Testis (tissue), 3 donors: ENCODE measurements around the gene AGO1. TPM values are rescaled to one million over a fixed set of nuclear protein-coding genes. Genes with fewer than 3 reads are reported as not detected.
"Not testable (repeated sequence)": the region's sequence is repeated elsewhere in the genome, so short reads cannot be mapped to it uniquely, and the experiment has no call there.

Experiments used
- DNase-seq: peaks from one replicate; pipeline ENCODE4 v3.0.0-alpha.2; 2019
- H3K27ac ChIP-seq, 2 donors: fragments of 200-600 bp; sonication (generic); one replicate each; pipeline ENCODE4 v1.5.1; 2019
- H3K27me3 ChIP-seq: fragments of 200-600 bp; sonication (generic); one replicate; pipeline ENCODE4 v1.5.1; 2019
- H3K36me3 ChIP-seq: fragments of 200-600 bp; sonication (generic); one replicate; pipeline ENCODE4 v1.5.1; 2017; ENCODE audit warnings: low read depth; ENCODE audit errors: missing control alignments
- H3K4me1 ChIP-seq: fragments of 200-600 bp; sonication (generic); one replicate; pipeline ENCODE4 v1.5.1; 2019
- H3K4me3 ChIP-seq, 2 donors: fragments of 200-600 bp; sonication (generic); one replicate each; pipeline ENCODE4 v1.5.1; 2017 to 2019
- H3K9me3 ChIP-seq: fragments of 200-600 bp; sonication (generic); one replicate; pipeline ENCODE4 v1.5.1; 2017
- POLR2A ChIP-seq: fragments of 450-650 bp; IDR thresholded peaks from one replicate; pipeline ENCODE4 v1.6.1; 2017; ENCODE audit warnings: antibody characterized with exemption, mild to moderate bottlenecking, moderate library complexity
- whole genome bisulfite sequencing, 2 donors: methylation state at CpG; one replicate each; pipeline ENCODE4 v1.1.5; 2018; 5-methylcytosine and 5-hydroxymethylcytosine counted together
- intact Hi-C: fragments of 100-400 bp; cut with DNase I; formaldehyde crosslinking; loops from one replicate; pipeline ENCODE4 v1.15.1; 2023; ENCODE audit warnings: low total_unique reads
- polyA plus RNA-seq: library from polyadenylated mRNA; stranded (reverse); fragments of 350-450 nt; fragmentation: Illumina TruSeq; extraction: RNeasy Lipid Tissue Mini Kit (QIAGEN cat#74804); gene quantifications from one replicate; pipeline ENCODE4 v1.2.3, GENCODE V29; 2014; ENCODE audit warnings: low read depth, low replicate concordance; ENCODE audit not compliant: insufficient read depth
- total RNA-seq, 2 donors: library from RNA; depleted of rRNA; stranded (reverse); fragments of >200 nt; gene quantifications; one replicate each; pipeline ENCODE4 v1.2.3, GENCODE V29; 2016
- TF ChIP-seq, protein P1 (sequence below), 3 experiments: fragments of 450-650 bp in 2 of 3; fragments of 200-600 bp in 1 of 3; sonication (generic) in 1 of 3; IDR thresholded peaks; one replicate each; pipeline ENCODE4 v1.5.1; 2016 to 2019; ENCODE audit warnings: antibody characterized with exemption in 3 of 3, mild to moderate bottlenecking in 2 of 3, moderate library complexity in 1 of 3

AGO1 gene
- total and polyA plus RNA-seq, 3 donors from 2014 or later: 11.5 to 41.9 (median 32.3) TPM

DNA sequence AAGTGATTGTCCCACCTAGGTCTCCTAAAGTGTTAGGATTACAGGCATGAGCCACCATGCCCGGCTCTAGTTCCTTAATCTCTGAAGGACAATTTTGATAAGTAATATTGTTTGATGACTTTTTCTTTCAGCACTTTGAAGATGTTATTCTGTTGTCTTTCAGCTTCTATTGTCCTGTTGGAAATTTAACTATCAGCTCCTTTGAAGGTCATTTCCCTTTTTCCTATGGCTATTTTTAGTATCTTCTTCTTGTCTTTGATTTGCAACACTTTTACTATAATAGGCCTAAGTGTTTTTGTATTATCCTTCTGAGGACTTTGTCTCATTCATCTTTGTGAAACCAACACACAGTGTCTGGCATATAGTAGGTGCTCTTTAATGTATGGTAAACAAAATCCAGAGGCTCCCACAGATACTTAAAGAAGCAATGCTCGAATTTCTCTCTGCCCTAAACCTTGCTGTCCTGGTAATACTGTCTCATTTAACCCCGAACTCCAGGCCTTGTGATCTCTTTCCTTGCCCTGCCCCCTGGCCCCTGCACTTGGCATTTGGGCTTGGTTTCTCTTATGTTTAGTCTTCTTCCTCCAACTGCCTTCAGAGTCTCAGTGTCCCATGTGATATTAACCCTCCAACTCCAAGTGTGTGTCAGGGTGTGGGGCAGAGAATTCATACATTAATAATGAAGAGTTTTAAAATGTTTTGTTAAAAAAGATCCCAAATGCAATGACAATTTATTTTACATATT is 19.0 kb upstream of the AGO1 start:
- Histone ChIP-seq H3K9me3 (no peaks in the 10 kb centered on the region), H3K4me3 (no peak overlapping the region), H3K27ac (peak overlapping the region in 1 of 2 donors; percentile 6), H3K36me3 (no peaks in the 10 kb centered on the region), H3K27me3 (no peaks in the 10 kb centered on the region), H3K4me1 (peaks cover 10% of the 10 kb centered on the region)
- no peak for TF ChIP-seq POLR2A
- TF ChIP-seq, protein P1, sequence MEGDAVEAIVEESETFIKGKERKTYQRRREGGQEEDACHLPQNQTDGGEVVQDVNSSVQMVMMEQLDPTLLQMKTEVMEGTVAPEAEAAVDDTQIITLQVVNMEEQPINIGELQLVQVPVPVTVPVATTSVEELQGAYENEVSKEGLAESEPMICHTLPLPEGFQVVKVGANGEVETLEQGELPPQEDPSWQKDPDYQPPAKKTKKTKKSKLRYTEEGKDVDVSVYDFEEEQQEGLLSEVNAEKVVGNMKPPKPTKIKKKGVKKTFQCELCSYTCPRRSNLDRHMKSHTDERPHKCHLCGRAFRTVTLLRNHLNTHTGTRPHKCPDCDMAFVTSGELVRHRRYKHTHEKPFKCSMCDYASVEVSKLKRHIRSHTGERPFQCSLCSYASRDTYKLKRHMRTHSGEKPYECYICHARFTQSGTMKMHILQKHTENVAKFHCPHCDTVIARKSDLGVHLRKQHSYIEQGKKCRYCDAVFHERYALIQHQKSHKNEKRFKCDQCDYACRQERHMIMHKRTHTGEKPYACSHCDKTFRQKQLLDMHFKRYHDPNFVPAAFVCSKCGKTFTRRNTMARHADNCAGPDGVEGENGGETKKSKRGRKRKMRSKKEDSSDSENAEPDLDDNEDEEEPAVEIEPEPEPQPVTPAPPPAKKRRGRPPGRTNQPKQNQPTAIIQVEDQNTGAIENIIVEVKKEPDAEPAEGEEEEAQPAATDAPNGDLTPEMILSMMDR (IDR thresholded peaks at IDR 0.05): no peak
- 34 to 44% methylated on average over 3 of the region's 3 CpGs for WGBS, 2 donors
- DNase-seq: no peak
- intact Hi-C loops: no loop called here

DNA sequence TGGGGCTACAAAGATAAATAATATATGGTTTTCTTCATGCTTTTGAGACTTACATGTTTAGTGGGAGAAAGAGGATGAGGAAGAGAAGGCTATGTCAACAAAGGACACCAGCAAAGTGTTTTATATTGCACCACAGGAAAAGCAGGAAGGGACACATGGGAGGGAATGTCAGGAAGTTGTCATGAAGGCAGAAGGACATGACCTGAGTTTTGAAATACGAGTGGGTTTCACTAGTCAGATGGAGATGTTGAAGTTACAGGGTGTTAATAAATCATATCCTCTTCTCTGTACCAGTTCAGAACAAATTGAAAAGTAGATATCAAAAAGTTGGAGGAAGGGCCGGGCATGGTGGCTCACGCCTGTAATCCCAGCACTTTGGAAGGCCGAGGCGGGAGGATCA is 18.2 kb upstream of the AGO1 start:
- intact Hi-C loops: no loop called here
- H3K4me3 ChIP-seq: no peak overlapping the region
- peaks cover 10% of the 10 kb centered on the region for H3K4me1 ChIP-seq
- TF ChIP-seq POLR2A: no peak
- TF ChIP-seq, protein P1 (IDR thresholded peaks at IDR 0.05): no peak
- DNase-seq: no peak
- no peaks in the 10 kb centered on the region for H3K36me3 ChIP-seq
- no peaks in the 10 kb centered on the region for H3K27me3 ChIP-seq
- 87 to 89% methylated on average over 5 of the region's 5 CpGs for WGBS, 2 donors
- no peak overlapping the region for H3K27ac ChIP-seq
- H3K9me3 ChIP-seq: no peaks in the 10 kb centered on the region

DNA sequence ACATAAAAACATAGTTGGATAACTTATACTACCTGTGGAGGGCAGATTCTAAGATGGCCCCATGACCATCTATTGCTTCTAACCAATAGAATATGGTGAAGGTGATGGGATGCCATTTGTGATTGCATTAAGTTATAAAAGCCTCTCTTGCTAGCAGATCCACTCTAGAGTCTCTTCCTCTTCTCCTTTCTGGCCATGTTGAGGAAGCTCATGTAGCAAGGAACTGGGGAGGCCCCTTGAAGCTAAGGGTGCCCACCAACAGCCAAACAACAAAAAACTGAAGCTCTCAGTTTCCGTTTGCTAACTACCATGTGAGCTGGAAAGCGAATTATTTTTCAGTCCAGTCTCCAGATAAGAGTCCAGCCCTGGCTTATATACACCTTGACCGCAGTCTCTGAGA is 16.0 kb upstream of the AGO1 start:
- Histone ChIP-seq H3K27ac (no peak overlapping the region), H3K4me1 (peaks cover 10% of the 10 kb centered on the region), H3K9me3 (no peaks in the 10 kb centered on the region), H3K4me3 (no peak overlapping the region), H3K36me3 (no peaks in the 10 kb centered on the region), H3K27me3 (no peaks in the 10 kb centered on the region)
- intact Hi-C loops: no loop called here
- WGBS, 2 donors: 77 to 94% methylated on average over 3 of the region's 3 CpGs
- DNase-seq: no peak
- no peak for TF ChIP-seq POLR2A
- TF ChIP-seq, protein P1 (IDR thresholded peaks at IDR 0.05): no peak

DNA sequence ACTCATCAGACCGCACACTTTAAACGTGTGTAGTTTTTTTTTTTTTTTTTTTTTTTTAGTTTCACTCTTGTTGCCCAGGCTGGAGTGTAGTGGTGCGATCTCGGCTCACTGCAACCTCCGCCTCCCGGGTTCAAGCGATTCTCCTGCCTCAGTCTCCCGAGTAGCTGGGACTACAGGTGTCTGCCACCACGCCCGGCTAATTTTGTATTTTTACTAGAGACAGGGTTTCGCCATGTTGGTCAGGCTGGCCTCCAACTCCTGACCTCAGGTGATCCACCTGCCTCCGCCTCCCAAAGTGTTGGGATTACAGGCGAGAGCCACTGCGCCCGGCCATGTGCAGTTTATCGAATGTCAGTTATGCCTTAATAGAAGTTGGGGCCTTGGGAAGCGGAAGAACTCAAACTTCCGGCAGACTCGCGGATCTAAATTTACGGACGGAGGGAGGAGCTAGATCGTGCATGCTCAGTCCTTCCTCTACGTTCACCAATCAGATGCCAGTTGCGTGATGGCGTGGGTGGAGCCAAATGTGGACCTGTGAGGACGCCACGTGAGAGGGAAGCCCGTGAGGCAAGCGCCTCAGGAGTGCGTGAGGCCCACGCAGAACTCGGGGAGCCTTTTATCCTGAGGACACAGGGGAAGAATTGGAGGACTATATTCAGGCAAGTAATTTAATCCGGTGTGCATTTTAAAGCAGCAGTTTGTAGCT is 13.6 kb upstream of the AGO1 start:
- WGBS, 2 donors: 69 to 72% methylated on average over 30 to 34 of the region's 34 CpGs
- H3K27ac ChIP-seq: peak overlapping the region in 1 of 2 donors; percentile 45
- peak; percentile 91 for DNase-seq
- H3K4me1 ChIP-seq, H3K9me3 ChIP-seq, intact Hi-C loops, H3K27me3 ChIP-seq, H3K36me3 ChIP-seq: not testable (repeated sequence)
- H3K4me3 ChIP-seq: peak overlapping the region; percentile 30 to 46

DNA sequence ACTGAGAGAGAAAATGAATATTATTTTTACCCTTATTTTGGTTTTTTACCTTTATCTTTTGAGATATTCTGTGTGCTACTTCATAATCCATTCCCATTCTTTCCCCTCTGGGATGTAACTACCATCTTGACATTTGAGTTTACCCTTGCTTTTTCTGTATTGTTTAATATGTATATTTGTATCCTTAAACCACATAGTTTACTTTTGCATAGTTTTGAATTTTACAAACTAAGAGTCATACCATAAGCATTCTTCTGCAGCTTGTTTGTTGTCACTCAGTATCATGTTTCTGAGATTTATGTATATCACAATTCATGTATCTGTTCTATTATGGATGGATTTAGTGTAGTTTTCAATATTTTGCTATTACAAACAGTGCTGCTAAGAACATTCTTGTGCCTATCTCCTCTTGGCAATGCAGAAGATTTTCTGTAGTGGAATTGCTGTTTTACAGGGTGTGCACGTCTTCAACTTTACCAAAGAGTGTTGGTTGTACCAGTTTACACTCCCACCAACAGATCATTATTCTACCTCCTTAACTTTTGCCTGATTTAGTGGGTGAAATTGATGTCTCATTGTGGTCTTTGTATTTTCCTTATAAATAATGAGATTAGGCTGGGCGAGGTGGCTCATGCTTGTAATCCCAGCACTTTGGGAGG is 12.2 kb upstream of the AGO1 start:
- 79 to 90% methylated on average over 2 of the region's 2 CpGs for WGBS, 2 donors
- H3K9me3 ChIP-seq: no peaks in the 10 kb centered on the region
- intact Hi-C loops: no loop called here
- TF ChIP-seq POLR2A: no peak
- TF ChIP-seq, protein P1 (IDR thresholded peaks at IDR 0.05): no peak
- no peak for DNase-seq
- H3K27me3 ChIP-seq: no peaks in the 10 kb centered on the region
- H3K4me1 ChIP-seq: no peaks in the 10 kb centered on the region
- peak overlapping the region in 1 of 2 donors; percentile 30 for H3K4me3 ChIP-seq
- no peak overlapping the region for H3K27ac ChIP-seq
- no peaks in the 10 kb centered on the region for H3K36me3 ChIP-seq
